Measurements from ENCODE around the gene GIMAP5.

The GIMAP5 gene

GRCh38 chr7:150744041-150744656 is 6.9 kb downstream of the GIMAP5 start:
- no peak for TF ChIP-seq CTCF (IDR thresholded peaks at IDR 0.05; ENCODE audit: low read depth, low read length)
- no peak for DNase-seq (ENCODE audit: extremely low read depth, low read depth)

- TF ChIP-seq CTCF (IDR thresholded peaks at IDR 0.05; ENCODE audit: low read depth, low read length) = no peak
Observed at GRCh38 chr7:150745086-150745485, 7.9 kb downstream of the GIMAP5 start.

GRCh38 chr7:150745876-150746275 is 8.7 kb downstream of the GIMAP5 start:
- no peak for DNase-seq (ENCODE audit: extremely low read depth, low read depth)
- TF ChIP-seq CTCF (IDR thresholded peaks at IDR 0.05; ENCODE audit: low read depth, low read length) = no peak

More at GRCh38 chr7:150745086-150745485, 7.9 kb downstream of the GIMAP5 start:
- DNase-seq (ENCODE audit: extremely low read depth, low read depth) = no peak

DNA sequence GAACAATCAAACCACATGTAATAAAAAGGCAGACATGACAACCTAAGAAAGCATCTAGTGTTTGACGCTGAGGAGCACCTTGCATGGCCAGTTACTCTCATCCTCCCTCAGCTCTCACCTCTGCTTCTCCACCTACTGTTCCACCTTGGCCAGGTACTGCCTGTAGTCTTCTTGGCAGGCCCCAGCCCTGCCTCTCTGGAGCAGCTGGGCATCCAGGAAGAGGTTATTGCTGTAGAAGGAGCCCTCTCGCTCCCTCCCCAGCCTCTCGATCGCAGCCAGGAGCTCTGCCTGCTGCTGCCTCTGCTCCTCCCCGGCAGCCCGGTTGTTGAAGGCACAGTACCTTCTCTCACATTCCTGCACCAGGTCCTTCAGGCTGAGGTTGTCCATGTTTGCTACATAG is 9.7 kb downstream of the GIMAP5 start:
- no peak for DNase-seq (ENCODE audit: extremely low read depth, low read depth)
- TF ChIP-seq CTCF (IDR thresholded peaks at IDR 0.05; ENCODE audit: low read depth, low read length) = no peak

DNA sequence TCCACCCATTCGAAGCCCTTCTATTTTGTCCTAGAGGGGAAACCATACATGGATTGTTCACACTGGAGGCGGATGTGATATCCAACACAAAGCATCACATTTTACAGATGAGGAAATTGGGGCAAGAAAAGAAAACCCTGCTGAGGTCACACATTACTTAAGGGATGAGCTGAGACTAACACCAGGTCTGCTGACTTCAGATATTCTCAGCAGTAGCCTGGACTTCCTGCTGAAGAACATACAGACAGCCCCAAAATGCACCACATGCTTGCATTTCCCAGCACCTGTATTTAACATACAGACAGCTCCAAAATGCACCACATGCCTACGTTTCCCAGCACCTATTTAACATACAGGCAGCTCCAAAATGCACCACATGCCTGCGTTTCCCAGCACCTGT is 11.2 kb downstream of the GIMAP5 start:
- no peak for TF ChIP-seq CTCF (IDR thresholded peaks at IDR 0.05; ENCODE audit: low read depth, low read length)
- no peak for DNase-seq (ENCODE audit: extremely low read depth, low read depth)

DNA sequence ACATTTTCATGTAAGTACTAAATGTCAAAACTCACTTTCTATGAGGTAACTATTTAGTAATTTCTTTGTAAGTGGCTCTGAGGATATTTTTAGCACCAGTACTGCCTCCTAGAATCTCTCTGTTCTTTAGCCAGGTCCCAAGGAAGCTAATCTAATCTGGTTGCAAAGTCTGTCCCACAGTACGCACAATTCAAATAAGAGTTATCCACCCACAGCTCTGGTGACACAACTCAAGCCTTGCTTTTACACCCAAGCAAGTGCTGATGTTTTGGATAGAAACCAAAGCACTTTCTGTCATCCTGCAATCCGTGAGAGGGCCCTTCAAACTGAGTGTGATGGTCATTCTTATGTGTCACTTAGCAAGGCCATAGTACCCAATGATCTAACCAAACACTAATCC is 14.5 kb downstream of the GIMAP5 start:
- DNase-seq (ENCODE audit: extremely low read depth, low read depth) = no peak
- TF ChIP-seq CTCF (IDR thresholded peaks at IDR 0.05; ENCODE audit: low read depth, low read length) = no peak

- TF ChIP-seq CTCF (IDR thresholded peaks at IDR 0.05; ENCODE audit: low read depth, low read length) = no peak
Observed at GRCh38 chr7:150753239-150753638, 16.0 kb downstream of the GIMAP5 start.

More at GRCh38 chr7:150753239-150753638, 16.0 kb downstream of the GIMAP5 start:
- no peak for DNase-seq (ENCODE audit: extremely low read depth, low read depth)
